H54 (cell line): Measurements from ENCODE around the gene ATP8B4.

Experiments
- DNase-seq: peaks from one replicate; pipeline ENCODE4 v3.0.0; 2011; ENCODE audit warnings: low spot score, mixed read lengths; ENCODE audit not compliant: insufficient read length
- FAIRE-seq: peaks from 3 replicates; lab custom pipeline; 2011; peaks lifted over from hg19 to GRCh38; lab: Jason Lieb, UNC
- POLR2A ChIP-seq: IDR thresholded peaks from 2 replicates; pipeline ENCODE4 v1.6.1; 2011; ENCODE audit warnings: low read depth, mild to moderate bottlenecking, low read length

The ATP8B4 gene

DNA sequence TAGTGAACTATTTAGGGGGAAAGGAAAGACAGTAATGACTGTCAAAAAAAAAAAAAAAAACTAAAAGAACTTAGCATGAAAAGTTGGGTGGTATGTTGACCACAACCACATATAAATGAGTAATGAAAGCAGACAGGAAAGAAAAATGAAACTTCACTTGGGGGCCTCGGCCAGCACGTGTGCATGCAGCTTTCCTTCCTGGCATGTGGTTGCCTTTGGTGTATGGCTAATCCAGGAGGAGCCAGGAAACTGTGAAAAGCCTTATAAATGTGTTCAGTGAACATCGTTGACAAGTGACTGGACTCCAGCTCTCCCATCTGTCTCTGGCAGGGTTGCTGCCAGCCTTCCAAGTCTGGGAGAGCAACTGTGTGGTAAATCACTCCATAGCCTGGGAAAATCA is 303.1 kb downstream of the ATP8B4 start:
- DNase-seq (no peak), FAIRE-seq (no peak)
- TF ChIP-seq POLR2A, result no peak

GRCh38 chr15:49815526-49815925 is 303.5 kb downstream of the ATP8B4 start:
- FAIRE-seq (no peak), DNase-seq (no peak)
- TF ChIP-seq POLR2A, result no peak

- no peak for TF ChIP-seq POLR2A
- DNase-seq, result no peak
- no peak for FAIRE-seq
Observed at GRCh38 chr15:49814709-49815108, 304.3 kb downstream of the ATP8B4 start.

DNA sequence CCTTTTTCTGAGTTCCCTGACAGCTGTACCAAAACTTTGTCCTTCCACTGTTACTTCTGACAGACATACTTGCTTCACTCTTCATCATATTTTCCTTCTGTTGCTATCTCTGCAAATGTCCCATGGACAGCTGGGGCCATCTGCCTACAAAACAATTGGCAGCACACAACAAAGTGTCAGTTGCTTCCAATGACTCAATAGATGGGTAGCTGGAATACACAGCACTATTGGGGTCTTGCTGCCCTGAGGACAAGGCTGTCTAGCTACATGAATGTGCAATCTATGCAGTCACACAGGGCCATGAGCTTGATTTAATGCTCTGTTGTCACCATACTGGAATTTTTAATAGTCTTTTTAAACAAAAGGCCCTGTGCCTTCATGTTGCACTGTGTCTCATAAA is 305.4 kb downstream of the ATP8B4 start:
- no peak for FAIRE-seq
- TF ChIP-seq POLR2A, result no peak

DNA sequence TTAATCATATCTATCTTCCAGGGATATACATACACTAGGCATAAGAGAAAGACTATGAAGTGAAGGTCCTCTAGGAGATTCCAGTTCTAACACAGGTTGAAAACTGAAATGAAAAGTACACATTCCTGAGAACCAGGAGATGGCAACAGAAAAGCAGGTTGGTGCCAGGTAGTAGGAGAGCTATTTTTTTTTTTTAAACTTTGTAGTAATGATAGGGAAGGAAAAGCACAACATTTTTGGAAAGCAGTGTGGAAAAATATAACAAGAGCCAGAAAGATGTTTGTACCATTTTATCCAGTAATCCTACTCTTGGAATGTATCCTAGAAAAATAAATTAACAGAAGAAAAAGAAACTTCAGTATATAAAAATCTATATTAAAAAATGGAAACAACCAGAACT is 308.3 kb downstream of the ATP8B4 start:
- FAIRE-seq (no peak), DNase-seq (no peak)
- TF ChIP-seq POLR2A, result no peak

More for the DNA sequence above, 305.4 kb downstream of the ATP8B4 start:
- DNase-seq, result no peak

GRCh38 chr15:49809894-49810609 is 309.0 kb downstream of the ATP8B4 start:
- DNase-seq, result no peak
- no peak for FAIRE-seq
- TF ChIP-seq POLR2A, result no peak

DNA sequence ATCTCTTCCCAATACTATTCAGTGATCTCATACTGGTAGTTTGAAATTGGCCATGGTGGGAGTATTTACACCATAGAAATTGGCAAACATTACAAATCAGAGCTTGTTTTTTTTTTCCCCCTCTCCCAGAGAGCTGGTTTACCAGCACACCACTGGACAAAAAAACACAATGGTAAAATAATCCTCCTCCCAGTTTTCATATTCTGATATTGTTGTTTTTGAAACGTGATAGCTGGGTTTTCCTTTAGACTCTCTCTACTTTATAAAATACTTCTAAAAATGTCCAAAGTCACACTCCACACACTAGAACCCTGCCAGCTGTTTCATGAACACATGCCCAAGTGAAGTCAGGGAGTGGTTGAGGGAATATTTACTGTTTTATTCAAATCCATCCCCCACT is 310.7 kb downstream of the ATP8B4 start:
- FAIRE-seq (no peak), DNase-seq (no peak)
- TF ChIP-seq POLR2A, result no peak
